Left colon (tissue), 2 donors: ENCODE data around the gene PHF13. TPM values are rescaled to one million over a fixed set of nuclear protein-coding genes. Genes with fewer than 3 reads are reported as not detected.

Experiments used
- ATAC-seq: fragments of 200-7000 bp; cut with Tn5 transposase; one replicate; pipeline ENCODE4 v1.9.1; 2020; ENCODE audit warnings: mild to moderate bottlenecking, moderate library complexity
- DNase-seq, 2 donors: peaks; one replicate each; pipeline ENCODE4 v3.0.0-alpha.2; 2020
- intact Hi-C, 2 donors: fragments of 100-400 bp; cut with DNase I in 1 of 2; cut with micrococcal nuclease in 1 of 2; formaldehyde crosslinking; loops; one replicate each; pipeline versions ENCODE4 v1.11.2 to v1.14.0; 2022; cut with DNase I, micrococcal nuclease
- total RNA-seq, 2 donors: library from RNA; stranded (reverse); fragmentation: NEBNext Ultra II Directional; extraction: Animal tissue kit (Norgen Biotek cat#: 25700); gene quantifications; one replicate each; pipeline ENCODE4 v1.2.1, GENCODE V29; 2021
- donor health status: DM: no; HTN: no; CAD: no.
- donor health status: DM: yes; HTN: yes; CAD: no.

PHF13 gene
- total RNA-seq, 2 donors from 2014 or later, result 6.7 to 11.2 TPM

GRCh38 chr1:6585081-6585722 is 28.3 kb upstream of the PHF13 start:
- ATAC-seq (no peak), DNase-seq (no peak)
- intact Hi-C loops, result no loop called here

DNA sequence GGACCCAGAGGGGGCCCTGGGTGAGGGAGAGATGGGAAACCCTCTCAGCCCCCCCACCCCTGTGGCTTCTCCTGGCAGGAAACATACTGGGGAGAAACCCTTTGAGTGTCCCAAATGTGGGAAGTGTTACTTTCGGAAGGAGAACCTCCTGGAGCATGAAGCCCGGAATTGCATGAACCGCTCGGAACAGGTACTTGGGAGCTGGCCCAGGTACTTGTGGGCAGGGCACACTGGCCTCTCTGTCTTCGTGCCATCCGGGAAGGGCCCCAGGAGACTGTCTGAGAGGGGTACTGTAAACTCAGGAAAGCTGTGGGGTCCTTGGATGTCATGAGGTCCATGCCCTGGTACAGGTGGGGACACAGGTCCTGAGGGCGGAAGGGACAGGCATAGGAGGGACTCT is 27.7 kb upstream of the PHF13 start:
- DNase-seq (no peak), ATAC-seq (no peak)
- intact Hi-C loops, result no loop called here

- no peak for ATAC-seq
- intact Hi-C loops, result no loop called here
- no peak for DNase-seq
These were observed 27.1 kb upstream of the PHF13 start for GRCh38 chr1:6586404-6586816.

- intact Hi-C loops, result no loop called here
- ATAC-seq, result no peak
- no peak for DNase-seq
These were observed 26.1 kb upstream of the PHF13 start for GRCh38 chr1:6587261-6588005.

DNA sequence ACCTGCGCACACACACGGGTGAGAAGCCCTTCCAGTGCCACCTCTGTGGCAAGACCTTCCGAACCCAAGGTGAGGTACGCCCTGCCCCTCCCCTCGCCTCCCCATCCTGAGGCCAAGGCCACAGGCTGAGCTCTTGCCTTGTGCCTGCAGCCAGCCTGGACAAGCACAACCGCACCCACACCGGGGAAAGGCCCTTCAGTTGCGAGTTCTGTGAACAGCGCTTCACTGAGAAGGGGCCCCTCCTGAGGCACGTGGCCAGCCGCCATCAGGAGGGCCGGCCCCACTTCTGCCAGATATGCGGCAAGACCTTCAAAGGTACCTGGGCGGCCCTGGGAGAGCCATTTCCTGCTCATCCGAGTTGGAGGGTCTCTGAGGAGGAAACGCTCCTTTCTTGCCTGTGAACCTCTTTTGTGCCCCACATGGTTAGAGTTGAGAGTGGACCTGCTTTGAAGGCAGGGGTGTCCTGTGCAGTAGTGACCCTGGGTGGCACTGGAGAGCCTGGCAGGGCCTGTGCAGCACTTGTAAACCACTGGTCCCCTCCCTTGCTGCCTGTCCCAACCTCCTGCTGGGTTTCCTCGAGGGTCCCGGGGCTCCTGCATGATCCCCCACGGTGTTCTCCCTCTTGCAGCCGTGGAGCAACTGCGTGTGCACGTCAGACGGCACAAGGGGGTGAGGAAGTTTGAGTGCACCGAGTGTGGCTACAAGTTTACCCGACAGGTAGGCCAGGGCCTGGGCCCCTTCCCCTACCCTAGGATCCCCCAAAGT is 25.2 kb upstream of the PHF13 start:
- ATAC-seq (peak; percentile 48), DNase-seq (no peak)
- intact Hi-C loops, result no loop called here

DNA sequence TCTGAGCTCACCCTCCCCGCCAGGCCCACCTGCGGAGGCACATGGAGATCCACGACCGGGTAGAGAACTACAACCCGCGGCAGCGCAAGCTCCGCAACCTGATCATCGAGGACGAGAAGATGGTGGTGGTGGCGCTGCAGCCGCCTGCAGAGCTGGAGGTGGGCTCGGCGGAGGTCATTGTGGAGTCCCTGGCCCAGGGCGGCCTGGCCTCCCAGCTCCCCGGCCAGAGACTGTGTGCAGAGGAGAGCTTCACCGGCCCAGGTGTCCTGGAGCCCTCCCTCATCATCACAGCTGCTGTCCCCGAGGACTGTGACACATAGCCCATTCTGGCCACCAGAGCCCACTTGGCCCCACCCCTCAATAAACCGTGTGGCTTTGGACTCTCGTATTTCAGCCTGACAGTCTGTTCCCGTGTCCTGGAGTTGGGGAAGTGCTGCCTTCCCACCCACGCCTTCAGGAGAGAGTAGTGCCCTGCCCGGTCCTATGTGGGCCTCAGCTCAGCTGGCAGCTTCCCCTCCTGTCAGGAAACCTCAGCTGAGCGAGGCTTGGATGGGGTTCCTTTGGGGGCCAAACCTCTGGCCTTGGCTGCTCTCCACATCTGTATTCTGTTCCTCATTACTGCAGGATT is 24.5 kb upstream of the PHF13 start:
- peak; percentile 15 for ATAC-seq
- no peak for DNase-seq

DNA sequence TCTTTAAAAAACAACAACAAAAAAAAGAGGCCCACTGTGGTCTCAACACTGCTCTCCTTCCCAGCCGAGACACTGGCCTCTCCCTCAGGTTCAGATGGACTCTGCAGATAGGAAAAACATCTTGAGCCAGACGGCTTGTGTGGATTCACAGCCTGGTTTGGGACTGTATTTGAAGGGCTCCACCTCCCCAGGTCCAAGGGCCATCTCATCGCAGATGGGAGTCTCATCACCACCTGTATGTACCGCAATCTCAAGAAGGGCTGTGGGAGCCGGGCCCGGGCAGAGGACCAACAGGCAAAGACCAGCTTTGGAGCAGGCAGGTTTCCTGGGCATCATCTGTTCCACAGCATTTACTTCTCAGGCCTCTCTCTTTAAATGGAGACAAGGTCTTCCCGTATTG is 23.5 kb upstream of the PHF13 start:
- intact Hi-C loops, result no loop called here
- DNase-seq, result no peak
- no peak for ATAC-seq

More for the DNA sequence above, 24.5 kb upstream of the PHF13 start:
- intact Hi-C loops, result no loop called here

DNA sequence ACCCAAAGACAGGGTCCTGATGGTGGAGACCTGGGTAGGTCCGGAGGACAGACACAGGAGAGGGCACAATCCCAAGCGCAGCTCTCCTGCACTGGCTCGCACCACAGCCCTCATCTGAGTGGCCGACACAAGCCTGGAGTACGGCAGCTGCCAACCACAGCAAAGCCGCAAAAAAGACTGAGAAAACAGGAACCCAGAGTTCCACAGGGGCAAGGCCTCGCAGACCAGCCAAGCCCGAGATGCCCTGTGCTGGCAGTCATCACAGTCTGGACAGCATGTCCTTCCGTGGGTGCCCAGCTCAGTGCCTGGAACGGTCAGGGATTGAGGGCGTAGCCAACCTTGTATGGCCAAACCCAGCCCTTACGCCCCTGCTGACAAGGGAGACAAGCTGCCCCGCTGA is 22.3 kb upstream of the PHF13 start:
- ATAC-seq (no peak), DNase-seq (no peak)
- intact Hi-C loops, result no loop called here

- intact Hi-C loops, result no loop called here
- DNase-seq, result no peak
- no peak for ATAC-seq
These were observed 21.9 kb upstream of the PHF13 start for GRCh38 chr1:6591644-6592043.

DNA sequence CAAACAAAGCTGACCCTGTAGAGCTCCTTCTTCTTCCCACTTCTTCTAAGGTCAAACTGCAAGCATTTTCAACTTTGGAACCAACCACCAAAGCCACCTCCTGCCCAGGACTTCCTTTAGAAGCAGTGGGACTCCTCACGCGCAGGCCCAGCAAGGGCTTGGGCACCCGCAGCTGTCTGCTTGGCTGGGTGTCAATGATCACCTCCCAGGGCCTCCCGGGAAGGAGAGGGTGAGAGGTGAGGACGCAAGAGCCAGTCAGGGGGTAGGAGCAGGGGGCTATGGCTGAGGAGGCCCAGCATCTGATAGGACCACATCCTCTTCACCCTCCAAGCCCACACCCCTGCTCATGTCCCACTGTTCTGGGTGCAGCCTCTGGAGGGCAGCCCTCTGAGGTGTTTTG is 21.1 kb upstream of the PHF13 start:
- ATAC-seq (no peak), DNase-seq (no peak)
- intact Hi-C loops, result no loop called here

- intact Hi-C loops, result no loop called here
- no peak for ATAC-seq
- no peak for DNase-seq
These were observed 20.5 kb upstream of the PHF13 start for GRCh38 chr1:6592865-6593593.

GRCh38 chr1:6593810-6594209 is 19.7 kb upstream of the PHF13 start:
- intact Hi-C loops, result no loop called here
- no peak for DNase-seq
- no peak for ATAC-seq

GRCh38 chr1:6594977-6595740 is 18.4 kb upstream of the PHF13 start:
- intact Hi-C loops, result no loop called here
- ATAC-seq (peak; percentile 54), DNase-seq (no peak)

DNA sequence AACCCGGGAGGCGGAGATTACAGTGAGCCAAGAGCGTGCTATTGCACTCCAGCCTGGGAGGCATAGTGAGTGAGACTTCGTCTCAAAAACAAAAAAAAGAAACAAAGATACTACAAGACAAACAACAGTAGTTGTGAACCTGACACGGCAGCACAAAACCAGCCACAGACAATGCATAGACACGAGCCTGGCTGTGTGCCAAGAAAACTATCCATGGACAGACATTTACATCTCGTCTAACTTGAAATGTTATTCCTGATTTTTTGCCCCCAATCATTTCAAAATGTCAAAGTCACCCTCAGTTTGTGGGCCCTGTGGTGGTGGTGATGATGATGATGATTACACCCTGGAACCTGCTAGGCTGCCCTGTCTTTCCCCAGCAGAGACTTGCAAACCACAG is 17.2 kb upstream of the PHF13 start:
- DNase-seq, result no peak
- no peak for ATAC-seq
- intact Hi-C loops, result no loop called here

GRCh38 chr1:6596886-6597776 is 16.4 kb upstream of the PHF13 start:
- ATAC-seq, result no peak
- no peak for DNase-seq
- intact Hi-C loops, result no loop called here

DNA sequence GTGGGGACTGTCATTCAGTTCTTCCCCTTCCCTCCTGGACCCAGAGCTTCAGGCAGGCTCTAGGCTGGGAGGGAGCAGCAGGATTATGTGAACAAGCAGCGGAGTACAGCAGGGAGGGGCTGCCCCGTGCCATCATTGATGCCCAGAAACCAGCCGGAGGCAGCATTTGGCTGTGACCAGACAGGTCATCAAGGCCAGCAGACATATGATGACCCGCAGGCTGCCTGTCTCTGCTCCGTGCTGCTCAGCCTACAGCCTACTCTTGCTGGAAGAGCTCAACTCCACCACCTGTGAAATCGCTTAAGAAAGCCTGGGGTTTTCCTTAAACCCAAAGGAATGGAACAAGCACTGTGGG is 15.8 kb upstream of the PHF13 start:
- DNase-seq (no peak), ATAC-seq (no peak)
- intact Hi-C loops, result no loop called here
